Measurements from ENCODE around the gene TCF7L2.

Gene TCF7L2

GRCh38 chr10:112906945-112907344, 43.1 kb upstream of the TCF7L2 start:
- no peak for DNase-seq (ENCODE audit: low read depth in 1 of 2, low spot score in 1 of 2)
- Histone ChIP-seq H3K27ac (replicated peaks) (no peak overlapping the region), H3K4me3 (replicated peaks; ENCODE audit: insufficient read depth, low read length) (no peak overlapping the region), H3K27me3 (ENCODE audit: insufficient read depth, poor library complexity, severe bottlenecking) (no peaks in the 10 kb centered on the region)
- TF ChIP-seq SPI1 (IDR thresholded peaks at IDR 0.05; ENCODE audit: borderline replicate concordance, low read depth) (no peak), POLR2AphosphoS5 (IDR thresholded peaks at IDR 0.05; ENCODE audit: low read depth) (no peak), GABPA (IDR thresholded peaks at IDR 0.05; ENCODE audit: low read depth) (no peak)
- TF ChIP-seq, protein P1, sequence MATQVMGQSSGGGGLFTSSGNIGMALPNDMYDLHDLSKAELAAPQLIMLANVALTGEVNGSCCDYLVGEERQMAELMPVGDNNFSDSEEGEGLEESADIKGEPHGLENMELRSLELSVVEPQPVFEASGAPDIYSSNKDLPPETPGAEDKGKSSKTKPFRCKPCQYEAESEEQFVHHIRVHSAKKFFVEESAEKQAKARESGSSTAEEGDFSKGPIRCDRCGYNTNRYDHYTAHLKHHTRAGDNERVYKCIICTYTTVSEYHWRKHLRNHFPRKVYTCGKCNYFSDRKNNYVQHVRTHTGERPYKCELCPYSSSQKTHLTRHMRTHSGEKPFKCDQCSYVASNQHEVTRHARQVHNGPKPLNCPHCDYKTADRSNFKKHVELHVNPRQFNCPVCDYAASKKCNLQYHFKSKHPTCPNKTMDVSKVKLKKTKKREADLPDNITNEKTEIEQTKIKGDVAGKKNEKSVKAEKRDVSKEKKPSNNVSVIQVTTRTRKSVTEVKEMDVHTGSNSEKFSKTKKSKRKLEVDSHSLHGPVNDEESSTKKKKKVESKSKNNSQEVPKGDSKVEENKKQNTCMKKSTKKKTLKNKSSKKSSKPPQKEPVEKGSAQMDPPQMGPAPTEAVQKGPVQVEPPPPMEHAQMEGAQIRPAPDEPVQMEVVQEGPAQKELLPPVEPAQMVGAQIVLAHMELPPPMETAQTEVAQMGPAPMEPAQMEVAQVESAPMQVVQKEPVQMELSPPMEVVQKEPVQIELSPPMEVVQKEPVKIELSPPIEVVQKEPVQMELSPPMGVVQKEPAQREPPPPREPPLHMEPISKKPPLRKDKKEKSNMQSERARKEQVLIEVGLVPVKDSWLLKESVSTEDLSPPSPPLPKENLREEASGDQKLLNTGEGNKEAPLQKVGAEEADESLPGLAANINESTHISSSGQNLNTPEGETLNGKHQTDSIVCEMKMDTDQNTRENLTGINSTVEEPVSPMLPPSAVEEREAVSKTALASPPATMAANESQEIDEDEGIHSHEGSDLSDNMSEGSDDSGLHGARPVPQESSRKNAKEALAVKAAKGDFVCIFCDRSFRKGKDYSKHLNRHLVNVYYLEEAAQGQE (IDR thresholded peaks at IDR 0.05; ENCODE audit: insufficient replicate concordance, low read depth): no peak
- TF ChIP-seq, protein P2, sequence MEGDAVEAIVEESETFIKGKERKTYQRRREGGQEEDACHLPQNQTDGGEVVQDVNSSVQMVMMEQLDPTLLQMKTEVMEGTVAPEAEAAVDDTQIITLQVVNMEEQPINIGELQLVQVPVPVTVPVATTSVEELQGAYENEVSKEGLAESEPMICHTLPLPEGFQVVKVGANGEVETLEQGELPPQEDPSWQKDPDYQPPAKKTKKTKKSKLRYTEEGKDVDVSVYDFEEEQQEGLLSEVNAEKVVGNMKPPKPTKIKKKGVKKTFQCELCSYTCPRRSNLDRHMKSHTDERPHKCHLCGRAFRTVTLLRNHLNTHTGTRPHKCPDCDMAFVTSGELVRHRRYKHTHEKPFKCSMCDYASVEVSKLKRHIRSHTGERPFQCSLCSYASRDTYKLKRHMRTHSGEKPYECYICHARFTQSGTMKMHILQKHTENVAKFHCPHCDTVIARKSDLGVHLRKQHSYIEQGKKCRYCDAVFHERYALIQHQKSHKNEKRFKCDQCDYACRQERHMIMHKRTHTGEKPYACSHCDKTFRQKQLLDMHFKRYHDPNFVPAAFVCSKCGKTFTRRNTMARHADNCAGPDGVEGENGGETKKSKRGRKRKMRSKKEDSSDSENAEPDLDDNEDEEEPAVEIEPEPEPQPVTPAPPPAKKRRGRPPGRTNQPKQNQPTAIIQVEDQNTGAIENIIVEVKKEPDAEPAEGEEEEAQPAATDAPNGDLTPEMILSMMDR (IDR thresholded peaks at IDR 0.05; ENCODE audit: insufficient read depth, low read length): no peak

DNA sequence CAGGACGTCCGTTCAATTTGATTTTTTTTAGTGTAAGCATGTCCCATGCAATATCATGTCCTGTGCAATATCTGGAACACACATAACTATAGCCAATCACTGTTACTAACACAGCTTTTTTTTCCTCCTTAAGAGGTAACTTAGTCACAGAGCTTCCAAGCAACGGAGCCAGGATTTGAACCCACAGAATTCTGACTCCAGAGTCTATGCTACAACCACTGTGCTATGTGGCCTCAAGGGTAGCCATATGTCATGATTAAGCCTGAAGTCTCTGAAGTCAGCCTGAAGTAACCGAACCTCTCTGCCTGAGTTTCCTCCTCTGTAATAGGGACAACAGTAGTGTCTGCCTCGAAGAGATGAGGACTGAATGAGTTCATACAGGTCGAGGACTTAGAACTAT, 42.2 kb upstream of the TCF7L2 start:
- no peak for DNase-seq (ENCODE audit: low read depth in 1 of 2, low spot score in 1 of 2)
- TF ChIP-seq, protein P2 (IDR thresholded peaks at IDR 0.05; ENCODE audit: insufficient read depth, low read length): no peak
- TF ChIP-seq SPI1 (IDR thresholded peaks at IDR 0.05; ENCODE audit: borderline replicate concordance, low read depth) (no peak), POLR2AphosphoS5 (IDR thresholded peaks at IDR 0.05; ENCODE audit: low read depth) (no peak), GABPA (IDR thresholded peaks at IDR 0.05; ENCODE audit: low read depth) (no peak)
- TF ChIP-seq, protein P1 (IDR thresholded peaks at IDR 0.05; ENCODE audit: insufficient replicate concordance, low read depth): no peak
- no peak overlapping the region for H3K27ac ChIP-seq (replicated peaks)
- H3K27me3 ChIP-seq (ENCODE audit: insufficient read depth, poor library complexity, severe bottlenecking): no peaks in the 10 kb centered on the region
- H3K4me3 ChIP-seq (replicated peaks; ENCODE audit: insufficient read depth, low read length): no peak overlapping the region

DNA sequence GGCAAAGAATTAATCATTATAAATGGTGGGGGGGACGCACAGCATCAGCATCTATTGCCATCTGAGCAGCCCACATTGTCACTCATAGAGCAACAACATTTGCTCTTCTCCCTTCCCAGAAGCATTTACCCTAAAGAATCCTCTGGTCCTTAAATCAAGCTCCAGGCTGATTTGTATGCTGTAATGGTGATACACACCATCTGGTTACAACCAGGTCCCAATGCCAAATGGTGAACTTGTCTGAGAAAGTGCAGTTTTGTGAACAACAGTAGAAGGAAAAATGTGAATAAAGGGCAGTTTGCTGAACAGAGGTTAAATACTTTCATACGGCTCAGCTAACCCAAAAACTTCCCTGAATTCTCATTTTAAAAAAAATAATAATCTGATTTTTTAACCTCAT, 38.8 kb upstream of the TCF7L2 start:
- H3K27me3 ChIP-seq (ENCODE audit: insufficient read depth, poor library complexity, severe bottlenecking): no peaks in the 10 kb centered on the region
- DNase-seq (ENCODE audit: low read depth in 1 of 2, low spot score in 1 of 2): no peak
- TF ChIP-seq, protein P1 (IDR thresholded peaks at IDR 0.05; ENCODE audit: insufficient replicate concordance, low read depth): no peak
- TF ChIP-seq, protein P2 (IDR thresholded peaks at IDR 0.05; ENCODE audit: insufficient read depth, low read length): no peak
- TF ChIP-seq SPI1 (IDR thresholded peaks at IDR 0.05; ENCODE audit: borderline replicate concordance, low read depth) (no peak), GABPA (IDR thresholded peaks at IDR 0.05; ENCODE audit: low read depth) (no peak), POLR2AphosphoS5 (IDR thresholded peaks at IDR 0.05; ENCODE audit: low read depth) (no peak)
- H3K4me3 ChIP-seq (replicated peaks; ENCODE audit: insufficient read depth, low read length): no peak overlapping the region
- H3K27ac ChIP-seq (replicated peaks): no peak overlapping the region
